ENCODE data around the gene MIPEP.

Gene MIPEP

GRCh38 chr13:23852351-23852750, 36.8 kb downstream of the MIPEP start:
- no peak for TF ChIP-seq USF1 (IDR thresholded peaks at IDR 0.05)

GRCh38 chr13:23851106-23851505, 38.1 kb downstream of the MIPEP start:
- peak; percentile 83 for TF ChIP-seq NFIC (IDR thresholded peaks at IDR 0.05)
- TF ChIP-seq YY1 (IDR thresholded peaks at IDR 0.05; ENCODE audit: low read depth): no peak

- no peak for TF ChIP-seq CREB1 (IDR thresholded peaks at IDR 0.05; ENCODE audit: low read depth)
- TF ChIP-seq FOXM1 (IDR thresholded peaks at IDR 0.05; ENCODE audit: borderline replicate concordance, low read depth): no peak
- TF ChIP-seq CEBPB (IDR thresholded peaks at IDR 0.05): no peak
- TF ChIP-seq MAX (IDR thresholded peaks at IDR 0.05): no peak
- no peak for TF ChIP-seq YY1 (IDR thresholded peaks at IDR 0.05; ENCODE audit: low read depth)
- TF ChIP-seq TAF1 (IDR thresholded peaks at IDR 0.05; ENCODE audit: low read depth): no peak
- TF ChIP-seq ZBTB7A (IDR thresholded peaks at IDR 0.05; ENCODE audit: low read depth): no peak
- no peak for TF ChIP-seq REST (IDR thresholded peaks at IDR 0.05; ENCODE audit: low read depth)
- no peak for TF ChIP-seq EGR1 (IDR thresholded peaks at IDR 0.05)
- no peak for TF ChIP-seq EP300 (IDR thresholded peaks at IDR 0.05; ENCODE audit: borderline replicate concordance)
- no peak for TF ChIP-seq USF1 (IDR thresholded peaks at IDR 0.05)
- TF ChIP-seq TCF12 (IDR thresholded peaks at IDR 0.05; ENCODE audit: low read depth): no peak
- no peak for TF ChIP-seq NFIC (IDR thresholded peaks at IDR 0.05)
- no peak for TF ChIP-seq TEAD4 (IDR thresholded peaks at IDR 0.05)
Observed at GRCh38 chr13:23850134-23850533, 39.1 kb downstream of the MIPEP start.

- TF ChIP-seq TAF1 (IDR thresholded peaks at IDR 0.05; ENCODE audit: low read depth): no peak
- TF ChIP-seq EGR1 (IDR thresholded peaks at IDR 0.05): no peak
- no peak for TF ChIP-seq REST (IDR thresholded peaks at IDR 0.05; ENCODE audit: low read depth)
- no peak for TF ChIP-seq EP300 (IDR thresholded peaks at IDR 0.05; ENCODE audit: borderline replicate concordance)
- TF ChIP-seq CREB1 (IDR thresholded peaks at IDR 0.05; ENCODE audit: low read depth): no peak
- no peak for TF ChIP-seq NFIC (IDR thresholded peaks at IDR 0.05)
- TF ChIP-seq RAD21 (IDR thresholded peaks at IDR 0.05; ENCODE audit: low read depth): no peak
- no peak for TF ChIP-seq ZBTB7A (IDR thresholded peaks at IDR 0.05; ENCODE audit: low read depth)
- TF ChIP-seq CEBPB (IDR thresholded peaks at IDR 0.05): no peak
- TF ChIP-seq TEAD4 (IDR thresholded peaks at IDR 0.05): no peak
- TF ChIP-seq YY1 (IDR thresholded peaks at IDR 0.05; ENCODE audit: low read depth): no peak
- no peak for TF ChIP-seq TCF12 (IDR thresholded peaks at IDR 0.05; ENCODE audit: low read depth)
- no peak for TF ChIP-seq USF1 (IDR thresholded peaks at IDR 0.05)
- no peak for TF ChIP-seq MAX (IDR thresholded peaks at IDR 0.05)
- no peak for TF ChIP-seq FOXM1 (IDR thresholded peaks at IDR 0.05; ENCODE audit: borderline replicate concordance, low read depth)
Observed at GRCh38 chr13:23849670-23850069, 39.5 kb downstream of the MIPEP start.

- no peak for TF ChIP-seq FOXM1 (IDR thresholded peaks at IDR 0.05; ENCODE audit: borderline replicate concordance, low read depth)
Observed at GRCh38 chr13:23848646-23849141, 40.5 kb downstream of the MIPEP start.

GRCh38 chr13:23848019-23848418, 41.2 kb downstream of the MIPEP start:
- TF ChIP-seq NFIC (IDR thresholded peaks at IDR 0.05) (0 out of 2 replicates have a peak, but pooled peaks have one; percentile 9), YY1 (IDR thresholded peaks at IDR 0.05; ENCODE audit: low read depth) (no peak)

GRCh38 chr13:23847497-23847896, 41.7 kb downstream of the MIPEP start:
- TF ChIP-seq REST (IDR thresholded peaks at IDR 0.05; ENCODE audit: low read depth) (no peak), ZBTB7A (IDR thresholded peaks at IDR 0.05; ENCODE audit: low read depth) (no peak)
